Chondrocyte (in vitro differentiated cells): ENCODE measurements around the gene CHST11. TPM values are rescaled to one million over a fixed set of nuclear protein-coding genes. Genes with fewer than 3 reads are reported as not detected.

Experiments
- DNase-seq: peaks from one replicate; pipeline ENCODE4 v3.0.0; 2021; ENCODE audit warnings: mixed read lengths, low spot score
- H3K27ac Mint-ChIP-seq: one replicate; pipeline ENCODE4 v1.8.0; 2021; ENCODE audit warnings: mild to moderate bottlenecking, moderate library complexity, mixed read lengths; ENCODE audit not compliant: unreplicated experiment
- H3K27me3 Mint-ChIP-seq: 2 replicates; pipeline ENCODE4 v1.8.0; 2021; ENCODE audit warnings: low read depth, mixed read lengths
- H3K36me3 Mint-ChIP-seq: 2 replicates; pipeline ENCODE4 v1.8.0; 2021; ENCODE audit warnings: low read depth, mixed read lengths
- H3K4me1 Mint-ChIP-seq: 2 replicates; pipeline ENCODE4 v1.8.0; 2021; ENCODE audit warnings: low read depth, mild to moderate bottlenecking, mixed read lengths
- H3K4me3 Mint-ChIP-seq: one replicate; pipeline ENCODE4 v1.8.0; 2021; ENCODE audit warnings: mild to moderate bottlenecking, moderate library complexity, mixed read lengths; ENCODE audit not compliant: unreplicated experiment
- H3K9me3 Mint-ChIP-seq: 2 replicates; pipeline ENCODE4 v1.8.0; 2021; ENCODE audit warnings: low read depth, mixed read lengths
- total RNA-seq: library from RNA; stranded (reverse); gene quantifications from 3 replicates; pipeline ENCODE4 v1.2.1, GENCODE V29; 2021
- TF ChIP-seq, protein P1 (sequence below): fragments of 200-600 bp; sonication (generic); IDR thresholded peaks from 2 replicates; pipeline ENCODE4 v1.5.0; 2021; ENCODE audit warnings: antibody characterized with exemption, mild to moderate bottlenecking, moderate library complexity

Gene CHST11
- total RNA-seq, 1 donor from 2014 or later, result 6.2 TPM

DNA sequence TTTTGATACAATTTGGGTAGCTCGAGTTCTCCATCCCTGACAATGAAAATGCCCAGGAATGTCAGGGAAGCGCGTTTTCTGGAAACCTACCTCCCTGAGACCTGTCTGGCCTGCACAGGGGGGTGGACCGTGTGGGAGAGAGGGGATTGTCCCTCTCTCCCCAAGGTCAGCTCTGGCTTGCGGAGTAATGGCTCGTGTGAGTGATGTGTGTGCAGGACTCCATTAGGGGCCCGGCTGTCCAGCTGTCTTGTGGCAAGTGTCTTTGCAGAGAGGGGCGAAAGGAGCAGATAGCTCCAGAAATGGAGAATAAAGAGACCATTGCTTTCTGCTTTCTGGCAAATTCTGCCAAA lies 215.3 kb downstream of the CHST11 start:
- TF ChIP-seq, protein P1, sequence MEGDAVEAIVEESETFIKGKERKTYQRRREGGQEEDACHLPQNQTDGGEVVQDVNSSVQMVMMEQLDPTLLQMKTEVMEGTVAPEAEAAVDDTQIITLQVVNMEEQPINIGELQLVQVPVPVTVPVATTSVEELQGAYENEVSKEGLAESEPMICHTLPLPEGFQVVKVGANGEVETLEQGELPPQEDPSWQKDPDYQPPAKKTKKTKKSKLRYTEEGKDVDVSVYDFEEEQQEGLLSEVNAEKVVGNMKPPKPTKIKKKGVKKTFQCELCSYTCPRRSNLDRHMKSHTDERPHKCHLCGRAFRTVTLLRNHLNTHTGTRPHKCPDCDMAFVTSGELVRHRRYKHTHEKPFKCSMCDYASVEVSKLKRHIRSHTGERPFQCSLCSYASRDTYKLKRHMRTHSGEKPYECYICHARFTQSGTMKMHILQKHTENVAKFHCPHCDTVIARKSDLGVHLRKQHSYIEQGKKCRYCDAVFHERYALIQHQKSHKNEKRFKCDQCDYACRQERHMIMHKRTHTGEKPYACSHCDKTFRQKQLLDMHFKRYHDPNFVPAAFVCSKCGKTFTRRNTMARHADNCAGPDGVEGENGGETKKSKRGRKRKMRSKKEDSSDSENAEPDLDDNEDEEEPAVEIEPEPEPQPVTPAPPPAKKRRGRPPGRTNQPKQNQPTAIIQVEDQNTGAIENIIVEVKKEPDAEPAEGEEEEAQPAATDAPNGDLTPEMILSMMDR, result no peak
- H3K9me3 Mint-ChIP-seq, result no peaks in the 10 kb centered on the region
- peak overlapping the region; percentile 92 for H3K27ac Mint-ChIP-seq
- H3K27me3 Mint-ChIP-seq, result no peaks in the 10 kb centered on the region
- H3K4me3 Mint-ChIP-seq, result peak overlapping the region; percentile 41
- DNase-seq, result no peak
- peaks cover 53% of the 10 kb centered on the region for H3K4me1 Mint-ChIP-seq
- no peaks in the 10 kb centered on the region for H3K36me3 Mint-ChIP-seq

DNA sequence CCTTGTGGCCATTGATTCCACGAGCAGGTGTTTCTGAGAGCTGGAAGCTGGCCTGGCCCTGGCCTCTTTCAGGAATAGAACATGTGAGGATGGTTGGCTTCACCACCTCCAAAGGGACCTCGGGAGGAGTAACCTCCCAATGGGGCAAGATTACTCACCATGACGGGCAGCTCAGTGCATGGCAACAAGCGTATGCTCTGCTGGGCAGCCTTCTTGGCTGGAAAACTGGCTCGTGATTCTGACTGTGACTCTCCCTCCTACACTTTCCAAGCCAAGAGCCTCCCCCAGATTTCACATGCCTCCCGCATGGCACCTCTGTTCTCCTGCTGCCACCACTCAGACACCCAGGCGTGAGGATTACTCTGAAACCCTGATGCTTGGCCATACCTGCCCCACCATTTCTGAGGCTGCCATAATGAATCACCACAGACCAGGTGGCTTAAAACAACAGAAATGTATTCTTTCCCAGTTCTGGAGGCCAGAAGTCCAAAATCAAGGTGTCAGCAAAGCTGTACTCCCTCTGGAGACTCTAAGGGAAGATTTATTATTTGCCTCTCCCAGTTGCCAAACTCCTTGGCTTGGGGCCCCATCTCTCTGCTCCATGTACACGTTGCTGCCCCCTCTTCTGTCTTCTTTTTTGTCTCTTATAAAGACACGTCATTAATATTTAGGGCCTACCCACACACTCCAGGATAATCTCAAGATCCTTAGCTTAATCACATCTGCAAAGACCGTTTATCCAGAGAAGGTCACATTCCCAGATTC lies 215.9 kb downstream of the CHST11 start:
- no peaks in the 10 kb centered on the region for H3K27me3 Mint-ChIP-seq
- peaks cover 53% of the 10 kb centered on the region for H3K4me1 Mint-ChIP-seq
- no peak overlapping the region for H3K4me3 Mint-ChIP-seq
- TF ChIP-seq, protein P1, result no peak
- peak overlapping the region; percentile 92 for H3K27ac Mint-ChIP-seq
- no peaks in the 10 kb centered on the region for H3K36me3 Mint-ChIP-seq
- H3K9me3 Mint-ChIP-seq, result no peaks in the 10 kb centered on the region
- no peak for DNase-seq

DNA sequence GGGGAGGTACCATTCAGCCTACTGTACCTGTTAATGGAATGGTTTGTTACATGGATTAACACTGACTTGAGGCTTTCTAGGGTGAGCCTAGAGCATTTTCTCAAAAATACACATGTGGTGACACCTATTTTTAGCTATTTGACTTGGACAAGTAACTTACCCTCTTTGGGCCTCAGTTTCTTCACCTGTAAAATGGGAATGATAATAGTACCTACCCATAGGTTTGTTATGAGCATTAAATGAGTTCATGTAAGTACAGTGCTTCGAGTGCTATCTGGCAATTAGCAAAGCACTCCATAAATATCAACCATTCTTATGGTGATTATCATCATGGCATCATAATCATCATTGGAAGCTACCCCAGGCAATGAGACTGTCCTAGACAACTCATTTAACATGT lies 216.5 kb downstream of the CHST11 start:
- no peak for DNase-seq
- peaks cover 53% of the 10 kb centered on the region for H3K4me1 Mint-ChIP-seq
- no peaks in the 10 kb centered on the region for H3K9me3 Mint-ChIP-seq

DNA sequence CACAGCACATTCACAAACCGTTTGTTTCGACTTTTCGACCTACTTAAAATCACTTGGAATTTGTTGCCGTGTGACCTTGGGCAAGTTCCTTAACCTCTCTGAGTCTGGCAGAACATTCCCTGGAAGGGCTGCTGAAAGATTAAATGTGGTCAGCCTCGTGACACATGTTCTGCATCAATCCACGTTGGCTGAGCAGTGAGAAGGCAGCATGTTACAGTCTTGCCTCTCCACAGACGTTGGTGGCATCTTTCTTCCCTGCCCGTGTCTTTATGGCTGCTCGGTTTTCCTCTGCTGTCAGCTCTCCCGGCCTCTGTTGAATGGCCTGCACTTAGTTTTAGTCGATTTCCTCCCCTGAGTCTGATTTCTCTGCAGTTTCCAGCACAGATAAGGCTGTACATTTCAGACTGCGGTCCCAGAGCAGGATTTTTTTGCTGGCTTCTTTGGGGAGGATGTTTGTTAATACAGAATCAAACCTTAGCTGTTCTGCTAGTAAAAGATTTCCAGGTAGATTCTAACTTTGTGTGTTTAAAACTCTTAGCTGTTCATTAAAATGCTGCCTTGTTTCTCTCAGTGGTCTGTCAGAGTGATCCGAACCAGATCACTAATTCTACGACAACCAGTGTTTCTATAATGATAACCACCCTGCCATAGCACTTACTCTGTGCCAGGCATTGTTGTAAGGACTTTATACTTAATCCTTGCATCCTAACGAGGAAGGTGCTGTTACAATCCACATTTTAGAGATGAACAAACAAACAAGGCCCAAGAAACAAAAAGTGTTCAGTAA lies 217.1 kb downstream of the CHST11 start:
- H3K36me3 Mint-ChIP-seq, result no peaks in the 10 kb centered on the region
- DNase-seq, result no peak
- H3K9me3 Mint-ChIP-seq, result no peaks in the 10 kb centered on the region
- TF ChIP-seq, protein P1, result no peak
- H3K27ac Mint-ChIP-seq, result no peak overlapping the region
- H3K27me3 Mint-ChIP-seq, result no peaks in the 10 kb centered on the region
- no peak overlapping the region for H3K4me3 Mint-ChIP-seq
- peaks cover 47% of the 10 kb centered on the region for H3K4me1 Mint-ChIP-seq

More for the DNA sequence above, 216.5 kb downstream of the CHST11 start:
- Mint-ChIP-seq H3K36me3 (no peaks in the 10 kb centered on the region), H3K27me3 (no peaks in the 10 kb centered on the region), H3K4me3 (no peak overlapping the region), H3K27ac (no peak overlapping the region)
- TF ChIP-seq, protein P1, result no peak

DNA sequence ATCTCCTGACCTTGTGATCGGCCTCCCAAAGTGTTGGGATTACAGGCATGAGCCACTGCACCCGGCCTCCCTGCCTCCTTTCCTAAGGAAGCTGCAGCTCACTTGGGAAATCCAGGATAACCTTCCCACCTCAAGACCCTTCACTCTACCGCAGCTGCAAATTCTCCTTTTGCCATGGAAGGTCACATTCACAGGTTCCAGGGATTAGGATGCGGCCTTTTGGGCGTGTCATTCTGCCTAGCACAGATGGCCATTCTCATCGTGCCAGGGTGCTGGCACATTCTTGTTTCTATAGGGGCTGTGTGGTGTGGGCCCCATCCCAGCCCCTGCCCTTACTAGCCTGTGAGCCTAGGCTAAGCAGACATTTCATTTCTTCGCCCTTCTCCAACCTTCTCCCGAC lies 219.9 kb downstream of the CHST11 start:
- no peak overlapping the region for H3K27ac Mint-ChIP-seq
- H3K36me3 Mint-ChIP-seq, result no peaks in the 10 kb centered on the region
- no peaks in the 10 kb centered on the region for H3K27me3 Mint-ChIP-seq

More for the DNA sequence above, 219.9 kb downstream of the CHST11 start:
- Mint-ChIP-seq H3K4me1 (peaks cover 22% of the 10 kb centered on the region), H3K4me3 (no peak overlapping the region), H3K9me3 (no peaks in the 10 kb centered on the region)
- TF ChIP-seq, protein P1, result no peak
- no peak for DNase-seq
